Heart right ventricle (tissue), 16 donors: ENCODE measurements around the gene POU6F2. TPM values are rescaled to one million over a fixed set of nuclear protein-coding genes. Genes with fewer than 3 reads are reported as not detected.

Experiments
- ATAC-seq, 8 donors: fragments of 200-7000 bp; cut with Tn5 transposase; one replicate each; pipeline ENCODE4 v1.9.1; 2020; ENCODE audit warnings: mild to moderate bottlenecking in 8 of 8, moderate library complexity in 8 of 8, moderate number of reproducible peaks in 1 of 8
- DNase-seq, 2 donors: peaks; one replicate each; pipeline ENCODE4 v3.0.0-alpha.2; 2020
- H3K27ac ChIP-seq, 10 donors: fragments of 200-600 bp; sonication (generic) in 2 of 10; one replicate each; pipeline versions ENCODE4 v1.5.0 to v1.8.0; 2020 to 2022; ENCODE audit warnings: mild to moderate bottlenecking in 3 of 10
- H3K27me3 ChIP-seq, 7 donors: fragments of 200-600 bp; one replicate each; pipeline ENCODE4 v1.8.0; 2021 to 2022; ENCODE audit warnings: mild to moderate bottlenecking in 2 of 7
- H3K36me3 ChIP-seq, 9 donors: fragments of 200-600 bp; sonication (generic) in 1 of 9; one replicate each; pipeline versions ENCODE4 v1.5.0 to v1.8.0; 2020 to 2022; ENCODE audit warnings: mild to moderate bottlenecking in 2 of 9
- H3K4me1 ChIP-seq, 9 donors: fragments of 200-600 bp; sonication (generic) in 1 of 9; one replicate each; pipeline versions ENCODE4 v1.5.0 to v1.8.0; 2020 to 2022; ENCODE audit warnings: mild to moderate bottlenecking in 4 of 9
- H3K4me3 ChIP-seq, 10 donors: fragments of 200-600 bp; sonication (generic) in 2 of 10; one replicate each; pipeline versions ENCODE4 v1.5.0 to v1.8.0; 2020 to 2022; ENCODE audit warnings: mild to moderate bottlenecking in 7 of 10, moderate library complexity in 2 of 10
- H3K9me3 ChIP-seq, 11 donors: fragments of 200-600 bp in 10 of 11; sonication (generic) in 2 of 11; one replicate each; pipeline versions ENCODE4 v1.5.0 to v1.8.0; 2013 to 2022; ENCODE audit warnings: mild to moderate bottlenecking in 2 of 11, control low read depth in 1 of 11, moderate library complexity in 1 of 11
- WGBS, 2 donors: extraction: QIAGEN DNeasy Blood & Tissue Kit; methylation state at CpG; one replicate each; pipeline ENCODE4 v1.1.7; 2013; ENCODE audit warnings: inconsistent platforms in 1 of 2; 5-methylcytosine and 5-hydroxymethylcytosine counted together
- intact Hi-C, 10 donors: fragments of 100-400 bp; cut with DNase I; formaldehyde crosslinking; loops; one replicate each; pipeline versions ENCODE4 v1.11.1 to v1.14.2; 2022
- polyA plus RNA-seq, 2 donors: library from polyadenylated mRNA; stranded (reverse); fragments of 200-250 nt; gene quantifications; one replicate each; pipeline ENCODE4 v1.2.3, GENCODE V29; 2013
- total RNA-seq, 10 donors: library from RNA; stranded (reverse); fragmentation: NEBNext Ultra II Directional in 3 of 10; extraction: Animal tissue kit (Norgen Biotek cat#: 25700) in 3 of 10; gene quantifications; one replicate each; pipeline versions ENCODE4 v1.2.1 to v1.2.4, GENCODE V29; 2021 to 2023
- TF ChIP-seq, protein P1 (sequence below), 9 donors: fragments of 200-600 bp; sonication (generic) in 2 of 9; IDR thresholded peaks; one replicate each; pipeline versions ENCODE4 v1.5.0 to v1.8.0; 2021 to 2022; ENCODE audit warnings: antibody characterized with exemption in 9 of 9, mild to moderate bottlenecking in 5 of 9, moderate library complexity in 1 of 9
- donor health status: Arrhythmogenic right ventricular cardiomyopathy.
- donor health status: ischemic (EF 13 %, LVEDD 7.1; RV severe dilation, severe dysfunction).
- donor health status: healthy with polysubstance abuse.
- donor health status: DM: no; HTN: yes; CAD: no.
- donor health status: DM: no; HTN: no; CAD: no.
- donor health status: ischemic (EF 25% LVEDD 6.9; RV normal size, moderate dysfunction).
- donor health status: ischemic (EF 25% LVEDD 5.7; RV mildly dilated, moderate dysfunction).
- donor health status: healthy.
- donor health status: DM: yes; HTN: yes; CAD: no.
- donor health status: Ischemic cardiomyopathy.
- donor health status: ischemic (EF 35%, LVEDD 5.7; RV mildly dilated, moderate dysfunction).
- donor health status: nonischemic (EF 11% LVEDD 7.7; RV severe dilation, severe dysfunction).
- donor health status: DM: yes; HTN: yes; CAD: no.
- donor health status: PGD.
- donor health status: ischemic (EF 29% LVEDD 5.4; RV normal size, mild dysfunction).
- donor health status: nonischemic (EF 23%, LVEDD 6.1; RV moderate dilation, normal function).

Gene POU6F2
- total and polyA plus RNA-seq, 12 donors, result under 0.01 to 0.83 (median 0.34) TPM

GRCh38 chr7:39507866-39508551 lies 530.3 kb downstream of the POU6F2 start:
- no peaks in the 10 kb centered on the region for H3K36me3 ChIP-seq
- no peak for ATAC-seq
- 77 to 79% methylated on average over 8 of the region's 8 CpGs for WGBS, 2 donors
- TF ChIP-seq, protein P1, sequence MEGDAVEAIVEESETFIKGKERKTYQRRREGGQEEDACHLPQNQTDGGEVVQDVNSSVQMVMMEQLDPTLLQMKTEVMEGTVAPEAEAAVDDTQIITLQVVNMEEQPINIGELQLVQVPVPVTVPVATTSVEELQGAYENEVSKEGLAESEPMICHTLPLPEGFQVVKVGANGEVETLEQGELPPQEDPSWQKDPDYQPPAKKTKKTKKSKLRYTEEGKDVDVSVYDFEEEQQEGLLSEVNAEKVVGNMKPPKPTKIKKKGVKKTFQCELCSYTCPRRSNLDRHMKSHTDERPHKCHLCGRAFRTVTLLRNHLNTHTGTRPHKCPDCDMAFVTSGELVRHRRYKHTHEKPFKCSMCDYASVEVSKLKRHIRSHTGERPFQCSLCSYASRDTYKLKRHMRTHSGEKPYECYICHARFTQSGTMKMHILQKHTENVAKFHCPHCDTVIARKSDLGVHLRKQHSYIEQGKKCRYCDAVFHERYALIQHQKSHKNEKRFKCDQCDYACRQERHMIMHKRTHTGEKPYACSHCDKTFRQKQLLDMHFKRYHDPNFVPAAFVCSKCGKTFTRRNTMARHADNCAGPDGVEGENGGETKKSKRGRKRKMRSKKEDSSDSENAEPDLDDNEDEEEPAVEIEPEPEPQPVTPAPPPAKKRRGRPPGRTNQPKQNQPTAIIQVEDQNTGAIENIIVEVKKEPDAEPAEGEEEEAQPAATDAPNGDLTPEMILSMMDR (IDR thresholded peaks at IDR 0.05), result no peak
- no peaks in the 10 kb centered on the region for H3K27me3 ChIP-seq
- no peak for DNase-seq
- no peak overlapping the region for H3K4me3 ChIP-seq
- intact Hi-C loops, result no loop called here
- no peaks in the 10 kb centered on the region for H3K9me3 ChIP-seq
- no peaks in the 10 kb centered on the region for H3K4me1 ChIP-seq
- no peak overlapping the region for H3K27ac ChIP-seq

DNA sequence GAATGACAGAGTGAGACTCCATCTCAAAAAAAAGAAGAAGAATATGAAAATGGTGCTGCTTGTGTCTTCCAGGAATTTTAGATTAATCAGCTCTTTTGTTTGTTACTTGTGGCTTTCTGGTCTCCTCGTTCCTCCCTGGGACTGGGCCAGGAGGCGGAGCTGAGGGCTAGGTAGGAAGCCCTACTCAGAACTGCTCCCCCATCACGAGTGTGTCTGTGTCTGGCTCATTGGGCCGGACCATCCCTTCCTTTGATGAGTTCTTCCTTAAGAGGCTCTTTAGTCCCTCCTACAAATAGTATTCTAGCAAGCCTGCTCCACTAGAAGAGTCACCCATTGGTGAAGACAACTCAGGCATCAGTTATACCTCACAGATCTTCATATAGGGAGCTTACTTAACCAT lies 531.7 kb downstream of the POU6F2 start:
- no peak for DNase-seq
- no peaks in the 10 kb centered on the region for H3K27me3 ChIP-seq
- intact Hi-C loops, result no loop called here
- TF ChIP-seq, protein P1 (IDR thresholded peaks at IDR 0.05), result no peak
- H3K4me1 ChIP-seq, result no peaks in the 10 kb centered on the region
- H3K36me3 ChIP-seq, result no peaks in the 10 kb centered on the region
- no peak overlapping the region for H3K4me3 ChIP-seq
- H3K27ac ChIP-seq, result no peak overlapping the region
- H3K9me3 ChIP-seq, result no peaks in the 10 kb centered on the region
- no peak for ATAC-seq
- WGBS, 2 donors, result 69 to 70% methylated on average over 4 of the region's 4 CpGs

GRCh38 chr7:39509912-39510311 lies 532.2 kb downstream of the POU6F2 start:
- no peak overlapping the region for H3K27ac ChIP-seq
- no peak for ATAC-seq
- no peak for DNase-seq
- no peaks in the 10 kb centered on the region for H3K36me3 ChIP-seq
- intact Hi-C loops, result loop anchor here in 5 of 10 donors (10.0 kb wide), 3 partner anchors 715 to 1115 kb away; no protein-coding TSS in a partner anchor
- H3K4me3 ChIP-seq, result no peak overlapping the region
- TF ChIP-seq, protein P1 (IDR thresholded peaks at IDR 0.05), result no peak
- no peaks in the 10 kb centered on the region for H3K9me3 ChIP-seq
- no peaks in the 10 kb centered on the region for H3K4me1 ChIP-seq
- H3K27me3 ChIP-seq, result no peaks in the 10 kb centered on the region
- WGBS, 2 donors, result 55 to 63% methylated on average over 2 of the region's 2 CpGs

DNA sequence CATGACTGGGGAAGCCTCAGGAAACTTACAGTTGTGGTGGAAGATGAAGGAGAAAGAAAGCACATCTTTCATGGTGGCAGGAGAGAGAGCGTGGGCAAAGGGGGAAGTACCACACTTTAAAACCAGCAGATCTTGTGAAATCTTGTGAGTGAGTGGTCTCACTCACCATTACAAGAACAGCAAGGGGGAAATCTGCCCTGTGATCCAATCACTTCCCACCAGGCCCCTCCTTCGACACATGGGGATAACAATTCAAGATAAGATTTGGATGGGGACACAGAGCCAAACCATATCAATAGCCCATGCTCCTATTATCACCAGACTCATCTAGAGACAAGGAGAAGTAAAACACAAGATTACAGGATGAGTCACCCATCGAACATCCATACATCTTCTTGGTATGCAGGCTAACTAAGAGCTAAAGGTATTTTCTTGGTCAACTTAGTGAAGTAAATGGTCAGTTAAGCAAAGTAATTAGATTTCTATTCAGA lies 533.2 kb downstream of the POU6F2 start:
- Histone ChIP-seq H3K27me3 (peaks cover 0 to 3% (median 0%) of the 10 kb centered on the region in 7 donors), H3K4me1 (no peaks in the 10 kb centered on the region), H3K36me3 (no peaks in the 10 kb centered on the region), H3K27ac (no peak overlapping the region), H3K4me3 (no peak overlapping the region), H3K9me3 (peaks cover 0 to 3% (median 0%) of the 10 kb centered on the region in 11 donors)
- ATAC-seq (no peak), DNase-seq (no peak)
- intact Hi-C loops, result loop anchor here in 5 of 10 donors (10.0 kb wide), 3 partner anchors 716 to 1116 kb away; no protein-coding TSS in a partner anchor
- TF ChIP-seq, protein P1 (IDR thresholded peaks at IDR 0.05), result no peak
- WGBS, 2 donors, result 71 to 83% methylated on average over 3 of the region's 3 CpGs
